NCI-H2227 treated with DMSO at 0.1 percent for 48 hours (cell line): ENCODE data around the gene TMEM185B.

ENCODE experiments used
- DNase-seq: peaks from one replicate; lab custom pipeline; 2025; lab: John Stamatoyannopoulos, UW

The TMEM185B gene

GRCh38 chr2:120231564-120231973, 8.4 kb upstream of the TMEM185B start:
- DNase-seq, result no peak

DNA sequence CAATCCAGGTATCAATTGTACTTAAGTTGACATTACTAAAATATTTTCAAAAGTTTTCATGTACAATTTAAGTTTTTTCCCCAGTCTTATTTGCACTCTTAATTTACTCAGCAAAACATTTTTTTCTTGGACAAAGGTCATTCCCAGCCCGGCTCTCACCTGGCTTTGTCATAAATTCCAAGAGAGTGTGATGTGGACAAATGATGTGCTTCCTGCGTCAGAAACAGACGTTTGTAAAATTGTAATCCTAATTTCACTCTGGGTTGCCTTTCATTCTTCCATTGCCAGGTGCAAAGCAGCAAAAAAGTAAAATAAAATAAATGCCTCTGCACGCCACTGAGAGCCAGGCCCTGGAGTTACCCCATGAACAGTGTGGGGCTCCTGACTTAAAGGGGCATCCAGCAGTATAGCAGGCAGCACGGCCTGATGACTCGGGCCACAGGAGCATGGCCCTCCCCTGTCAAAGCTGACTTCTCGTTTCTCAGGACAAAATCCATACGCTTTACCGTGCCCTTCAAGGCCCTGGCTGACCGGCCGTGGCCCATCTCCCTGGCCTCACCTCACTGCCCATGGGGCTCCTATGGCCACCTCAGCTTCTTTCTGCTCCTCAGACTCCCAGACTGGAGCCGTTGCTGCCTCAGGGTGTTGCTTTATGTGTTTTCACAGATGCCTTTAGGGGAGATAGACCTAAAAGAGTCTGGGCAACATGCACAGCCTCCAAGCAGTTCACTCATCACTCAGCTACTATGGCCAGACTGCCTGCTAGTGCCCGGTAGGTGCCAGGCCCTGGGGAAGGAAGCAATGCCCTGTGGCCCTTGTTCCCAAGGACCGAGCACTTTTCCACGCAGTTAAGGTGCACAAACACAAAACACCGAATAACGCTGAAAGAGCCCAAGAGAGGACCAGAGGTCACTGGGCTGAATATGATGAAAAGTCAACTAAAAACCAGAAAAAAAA, 7.6 kb upstream of the TMEM185B start:
- DNase-seq, result no peak

DNA sequence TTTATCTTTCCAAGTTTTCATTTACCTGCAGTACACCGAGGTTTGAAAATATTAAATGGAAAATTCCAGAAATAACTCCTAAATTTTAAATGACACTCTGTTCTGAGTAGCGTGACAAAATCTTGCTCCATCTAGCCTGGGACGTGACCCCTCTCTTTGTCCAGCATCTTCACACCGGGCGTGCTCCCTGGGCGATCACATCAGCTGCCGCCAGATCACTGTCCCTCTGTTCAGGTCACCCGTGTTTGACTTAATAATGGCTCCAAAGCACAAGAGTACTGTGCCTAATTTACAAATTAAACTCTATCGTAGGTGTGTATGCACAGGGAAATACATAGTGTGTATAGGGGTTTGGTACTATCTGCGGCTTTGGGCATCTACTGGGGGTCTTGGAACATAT, 6.1 kb upstream of the TMEM185B start:
- no peak for DNase-seq

GRCh38 chr2:120228503-120228902, 5.3 kb upstream of the TMEM185B start:
- no peak for DNase-seq

- no peak for DNase-seq
Observed at GRCh38 chr2:120227111-120227991, 4.2 kb upstream of the TMEM185B start.

- DNase-seq, result no peak
Observed at GRCh38 chr2:120226316-120226715, 3.1 kb upstream of the TMEM185B start.

- DNase-seq, result no peak
Observed at GRCh38 chr2:120225549-120226065, 2.4 kb upstream of the TMEM185B start.

DNA sequence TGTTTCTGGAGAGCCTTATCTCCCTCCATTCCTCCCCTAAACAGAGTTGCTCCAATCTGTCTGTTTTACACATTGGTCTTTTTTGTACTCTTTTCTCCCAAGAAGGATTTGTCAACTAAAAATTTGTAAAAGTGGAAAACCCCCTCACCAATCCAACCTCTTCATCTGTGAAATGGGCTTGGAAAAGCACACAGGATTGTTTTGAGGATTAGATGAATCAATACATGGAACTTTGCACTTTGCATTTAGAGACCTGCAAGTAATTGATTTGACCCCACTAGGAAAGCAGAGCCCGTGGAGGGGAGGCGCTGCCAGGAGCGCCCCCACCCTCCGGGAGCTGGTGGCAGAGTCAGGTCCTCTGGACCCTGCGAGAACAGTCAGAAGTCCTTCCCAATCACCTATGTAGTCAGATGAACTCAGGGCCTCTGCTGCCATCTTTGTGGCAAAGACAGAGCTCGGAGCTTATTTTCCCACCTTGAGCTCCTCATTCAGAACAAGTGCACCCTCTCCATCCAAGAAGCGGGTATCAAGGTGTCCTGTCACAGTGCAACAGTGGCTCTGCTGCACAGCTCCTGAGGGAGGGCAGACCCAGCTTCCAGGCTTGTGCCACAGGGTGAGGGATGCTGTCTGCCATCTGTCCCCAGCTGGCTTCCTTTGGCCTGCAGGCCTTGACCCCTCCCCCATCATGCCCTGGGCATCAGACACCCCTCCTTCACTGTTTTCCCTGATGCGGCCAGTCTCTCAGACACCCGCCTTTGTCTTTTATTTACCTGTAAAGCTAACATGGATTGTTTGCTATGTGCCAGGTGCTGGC, 1.7 kb upstream of the TMEM185B start:
- no peak for DNase-seq

- no peak for DNase-seq
Observed at GRCh38 chr2:120224256-120224655, 1.1 kb upstream of the TMEM185B start.

GRCh38 chr2:120222186-120223033, 790 bp downstream of the TMEM185B start:
- no peak for DNase-seq

GRCh38 chr2:120221616-120222015, 1.6 kb downstream of the TMEM185B start:
- DNase-seq, result no peak

DNA sequence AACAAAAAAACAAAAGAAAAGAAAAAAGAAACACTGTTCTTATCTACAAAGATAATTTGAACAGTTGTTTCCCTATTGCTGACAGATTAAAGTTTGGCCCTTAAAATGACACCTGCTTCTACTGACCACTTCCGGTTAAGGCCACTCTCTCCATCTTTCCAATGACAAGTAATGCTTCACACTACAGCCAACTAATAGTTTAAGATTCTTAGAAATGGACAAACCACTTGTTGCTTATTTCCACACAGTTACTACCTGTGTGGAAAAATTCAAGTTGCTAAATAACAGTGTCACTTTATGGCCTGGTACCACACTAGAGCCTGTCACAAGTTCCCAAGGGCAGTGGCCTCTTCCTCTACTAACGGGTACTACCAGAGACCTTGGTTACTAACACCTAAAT, 2.4 kb downstream of the TMEM185B start:
- no peak for DNase-seq

GRCh38 chr2:120219766-120220165, 3.4 kb downstream of the TMEM185B start:
- DNase-seq, result no peak

DNA sequence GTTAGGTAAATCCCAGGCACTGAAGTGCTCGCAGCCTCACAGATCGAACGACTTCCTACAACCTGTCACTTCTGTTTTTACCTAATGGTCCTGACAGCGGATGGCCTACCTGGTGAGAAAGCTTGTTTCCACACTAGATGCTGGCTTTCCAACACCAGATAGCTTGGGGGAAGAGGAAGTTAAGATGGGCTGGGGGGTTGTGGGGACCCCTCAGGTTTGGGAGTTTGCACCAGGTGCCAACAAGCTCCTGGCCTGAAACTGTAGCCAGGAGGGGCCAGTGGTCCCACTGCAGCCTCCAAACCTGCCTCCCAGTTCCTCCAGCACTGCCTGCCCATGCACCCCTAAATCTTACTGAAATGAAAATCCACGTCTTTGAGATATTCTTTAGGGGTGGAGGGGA, 3.9 kb downstream of the TMEM185B start:
- DNase-seq, result no peak

DNA sequence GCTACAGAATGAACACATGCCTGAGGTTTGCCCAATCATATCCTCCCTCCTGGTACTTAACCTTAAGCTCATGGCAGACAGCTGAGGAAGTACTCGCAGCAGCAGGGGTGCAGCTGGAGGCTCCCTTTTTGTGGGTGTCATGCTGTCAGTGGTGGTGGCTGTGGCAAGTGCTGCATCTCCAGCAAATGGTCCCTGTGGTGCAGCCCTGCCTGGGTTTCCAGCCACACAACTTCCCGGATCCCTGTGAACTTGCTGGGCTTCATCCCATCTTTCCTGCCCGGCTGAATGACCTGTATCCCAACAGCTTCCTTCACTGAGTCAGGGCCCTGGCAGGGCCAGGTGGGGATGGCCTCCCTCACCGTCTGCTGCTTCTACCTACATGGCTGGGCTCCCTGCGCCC, 5.0 kb downstream of the TMEM185B start:
- DNase-seq, result no peak

DNA sequence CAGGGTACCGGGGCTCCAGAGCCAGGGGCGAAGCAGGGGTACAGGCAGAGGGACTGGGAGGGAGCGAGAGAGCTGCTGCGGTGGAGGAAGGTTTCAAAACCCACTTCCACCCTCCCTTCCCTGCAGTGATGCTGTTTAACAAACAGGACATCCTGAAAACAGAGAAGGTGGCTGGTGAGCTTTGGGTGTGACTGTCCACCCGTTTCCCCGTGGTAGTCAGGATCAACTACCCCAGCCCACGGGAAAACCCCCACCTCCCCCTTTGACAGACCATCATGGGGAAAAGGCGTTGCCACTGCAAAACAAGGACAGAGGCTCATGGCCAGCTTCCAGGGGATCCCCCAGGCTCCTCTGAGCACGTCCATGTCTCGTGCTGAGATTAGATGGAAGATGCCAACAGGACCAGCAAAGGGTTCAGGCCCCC, 12.9 kb downstream of the TMEM185B start:
- DNase-seq, result no peak

DNA sequence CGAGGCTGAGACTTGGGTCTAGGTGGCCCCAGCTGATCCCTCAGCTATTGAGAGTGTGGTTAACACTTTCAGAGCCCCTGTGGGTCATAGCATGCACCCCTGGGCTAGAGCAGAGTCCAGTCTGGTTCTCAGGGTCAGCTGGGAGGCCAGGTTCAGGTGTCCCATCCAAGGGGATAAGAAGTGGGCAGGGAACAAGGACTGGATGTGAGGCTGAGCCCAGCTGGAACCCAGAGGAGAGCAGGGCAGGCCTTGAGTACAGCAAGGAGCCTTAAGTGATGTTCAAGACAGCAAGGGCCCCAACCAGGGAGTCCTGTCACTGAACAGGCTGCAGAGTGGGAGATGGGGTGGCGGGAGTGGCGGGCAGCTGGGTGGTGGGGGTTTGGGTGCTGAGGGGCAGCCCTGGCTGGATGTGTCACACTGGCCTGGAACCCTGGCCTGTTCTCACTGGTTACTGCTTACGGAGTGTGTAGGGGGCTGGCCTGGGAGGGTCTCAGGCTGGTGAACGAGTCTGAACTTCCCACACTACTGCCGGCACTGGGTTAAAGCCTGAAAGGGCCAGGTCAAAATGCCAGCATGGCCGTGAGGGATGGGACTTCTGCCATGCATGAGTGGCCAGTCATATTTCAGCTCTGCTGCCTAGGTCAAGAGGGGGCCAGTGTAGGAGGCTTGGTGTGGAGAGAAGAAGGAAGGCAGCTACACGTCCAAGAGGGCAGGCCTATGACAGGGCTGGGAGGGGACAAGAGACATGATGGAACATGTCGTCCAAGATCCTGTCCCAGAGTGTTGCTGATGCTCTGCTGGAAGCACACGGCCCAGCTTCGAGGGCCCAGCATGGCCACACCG, 13.6 kb downstream of the TMEM185B start:
- no peak for DNase-seq

DNA sequence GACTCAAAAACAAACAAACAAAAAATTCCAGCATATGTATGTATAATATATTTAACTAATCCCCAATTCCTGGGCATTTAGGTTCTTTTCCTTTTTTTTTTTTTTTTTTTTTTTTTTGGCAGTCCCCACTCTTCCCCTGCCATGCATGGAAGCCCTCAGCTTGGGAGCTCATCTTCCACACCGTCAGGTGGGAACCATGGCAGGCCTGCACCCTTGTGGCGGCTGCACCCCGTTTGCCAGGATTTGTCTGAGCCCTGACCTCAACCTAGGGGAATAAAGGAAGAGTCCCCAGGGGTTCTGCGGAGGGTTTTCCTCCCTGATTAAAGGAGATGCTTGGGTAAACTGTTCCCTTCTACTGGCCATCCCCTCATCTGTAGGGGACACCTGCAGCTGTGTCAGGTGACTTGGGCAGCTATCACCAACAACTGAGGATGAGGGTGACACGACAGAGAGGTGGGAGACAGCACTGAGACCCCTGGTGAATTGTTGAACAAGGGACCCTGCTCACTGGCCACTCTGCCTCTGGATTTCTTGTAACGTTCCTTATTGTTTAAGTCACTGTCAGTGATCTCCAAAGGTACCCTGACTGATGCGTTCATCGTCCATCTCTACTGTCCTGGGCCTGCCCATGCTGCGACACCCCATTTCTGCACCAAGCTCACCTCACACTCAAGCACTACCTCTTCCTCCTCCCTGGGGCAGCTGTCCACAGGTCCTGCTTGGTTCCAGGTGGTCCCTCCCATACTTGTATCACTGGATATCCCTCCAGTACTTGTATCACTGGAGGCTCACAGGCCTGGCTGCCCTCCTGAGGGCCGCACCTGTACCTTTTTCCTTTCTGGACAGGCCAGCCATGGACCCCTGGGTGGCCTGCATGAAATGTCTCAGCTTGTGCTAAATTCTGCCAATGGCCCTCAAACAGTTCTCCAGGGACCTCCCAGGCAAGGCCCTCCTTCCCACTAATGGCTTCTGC, 14.5 kb downstream of the TMEM185B start:
- no peak for DNase-seq
